ENCODE data around the gene TMEM115. TPM values are rescaled to one million over a fixed set of nuclear protein-coding genes. Genes with fewer than 3 reads are reported as not detected.

Gene TMEM115
- total RNA-seq, 1 experiment from 2014 or later, result 17.3 TPM

DNA sequence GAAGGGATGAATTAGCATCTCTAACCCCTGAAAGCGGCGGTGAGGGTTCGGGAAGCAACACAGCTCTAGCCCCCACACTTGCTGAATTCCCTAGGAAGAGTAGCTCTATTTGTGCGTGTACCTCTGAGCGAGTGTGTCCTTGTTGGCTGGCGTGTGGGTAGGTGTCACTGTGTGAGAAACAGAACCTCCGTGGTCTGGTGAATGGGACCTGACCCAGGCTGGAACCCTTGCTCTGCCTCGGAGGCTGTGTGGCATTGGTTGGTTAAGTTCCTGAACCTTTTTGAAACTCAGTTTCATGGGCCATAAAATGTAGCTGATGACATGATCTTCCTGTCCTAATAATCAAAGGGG, 414 bp upstream of the TMEM115 start:
- POLR2A ChIA-PET (ENCODE audit: low non-redundant PET), result no interaction called here
- peak overlapping the region; percentile 72 for H3K4me3 ChIP-seq (ENCODE audit: low read depth, low read length, poor library complexity, severe bottlenecking)
- H3K36me3 ChIP-seq (ENCODE audit: insufficient read depth, low read length, poor library complexity, severe bottlenecking), result no peaks in the 10 kb centered on the region
- CTCF ChIA-PET, result no interaction called here
- intact Hi-C loops (cut with micrococcal nuclease; ENCODE audit: unreplicated experiment), result no loop called here
- no peak overlapping the region for H3K27ac ChIP-seq (ENCODE audit: low read depth, low read length, poor library complexity, severe bottlenecking)
- H3K9me3 ChIP-seq (ENCODE audit: low read depth, low read length, poor library complexity, severe bottlenecking), result no peaks in the 10 kb centered on the region
- BruUV-seq (replicated peaks), result no TSS peak
- H3K4me1 ChIP-seq (ENCODE audit: insufficient read depth, low read length, poor library complexity, severe bottlenecking), result no peaks in the 10 kb centered on the region
- TF ChIP-seq EZH2 (IDR thresholded peaks at IDR 0.05; ENCODE audit: borderline replicate concordance, low read depth, low read length, poor library complexity, severe bottlenecking), result no peak
- TF ChIP-seq, protein P1, sequence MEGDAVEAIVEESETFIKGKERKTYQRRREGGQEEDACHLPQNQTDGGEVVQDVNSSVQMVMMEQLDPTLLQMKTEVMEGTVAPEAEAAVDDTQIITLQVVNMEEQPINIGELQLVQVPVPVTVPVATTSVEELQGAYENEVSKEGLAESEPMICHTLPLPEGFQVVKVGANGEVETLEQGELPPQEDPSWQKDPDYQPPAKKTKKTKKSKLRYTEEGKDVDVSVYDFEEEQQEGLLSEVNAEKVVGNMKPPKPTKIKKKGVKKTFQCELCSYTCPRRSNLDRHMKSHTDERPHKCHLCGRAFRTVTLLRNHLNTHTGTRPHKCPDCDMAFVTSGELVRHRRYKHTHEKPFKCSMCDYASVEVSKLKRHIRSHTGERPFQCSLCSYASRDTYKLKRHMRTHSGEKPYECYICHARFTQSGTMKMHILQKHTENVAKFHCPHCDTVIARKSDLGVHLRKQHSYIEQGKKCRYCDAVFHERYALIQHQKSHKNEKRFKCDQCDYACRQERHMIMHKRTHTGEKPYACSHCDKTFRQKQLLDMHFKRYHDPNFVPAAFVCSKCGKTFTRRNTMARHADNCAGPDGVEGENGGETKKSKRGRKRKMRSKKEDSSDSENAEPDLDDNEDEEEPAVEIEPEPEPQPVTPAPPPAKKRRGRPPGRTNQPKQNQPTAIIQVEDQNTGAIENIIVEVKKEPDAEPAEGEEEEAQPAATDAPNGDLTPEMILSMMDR (conservative IDR thresholded peaks at IDR 0.05; ENCODE audit: low read depth, low read length), result no peak
- no peaks in the 10 kb centered on the region for H3K27me3 ChIP-seq (replicated peaks; ENCODE audit: insufficient read depth, low read depth, low read length, poor library complexity)
- DNase-seq (ENCODE audit: low spot score), result no peak

DNA sequence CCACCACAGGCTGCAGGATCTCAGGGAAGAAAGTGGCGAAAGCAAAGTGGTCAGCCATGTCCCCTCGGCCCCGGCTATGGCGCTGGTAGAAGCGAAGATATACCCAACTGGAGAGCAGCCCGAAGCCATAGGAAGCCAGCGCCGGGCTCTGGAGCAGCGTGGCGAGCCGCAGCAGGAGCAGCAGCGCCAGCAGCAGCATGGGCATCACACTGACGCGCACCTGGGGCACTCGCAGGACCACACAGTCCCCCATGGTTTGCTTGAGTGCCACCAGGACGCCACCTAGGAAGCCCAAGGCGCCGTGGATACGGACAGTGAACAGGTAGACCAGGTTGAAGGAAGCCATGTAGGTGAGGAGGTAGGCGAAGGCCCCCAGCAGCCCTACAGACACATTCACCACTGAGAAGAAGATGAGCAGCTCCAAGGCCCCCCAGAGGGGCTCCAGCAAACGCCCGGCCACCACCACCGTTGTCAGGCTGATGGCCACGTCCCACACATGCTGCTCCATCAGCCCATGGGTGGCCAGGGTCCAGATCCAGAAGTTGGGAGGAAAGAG, 888 bp downstream of the TMEM115 start:
- peaks cover 3% of the 10 kb centered on the region for H3K36me3 ChIP-seq (ENCODE audit: insufficient read depth, low read length, poor library complexity, severe bottlenecking)
- H3K27me3 ChIP-seq (replicated peaks; ENCODE audit: insufficient read depth, low read depth, low read length, poor library complexity), result no peaks in the 10 kb centered on the region
- no peaks in the 10 kb centered on the region for H3K4me1 ChIP-seq (ENCODE audit: insufficient read depth, low read length, poor library complexity, severe bottlenecking)
- BruUV-seq (replicated peaks), result no TSS peak
- intact Hi-C loops (cut with micrococcal nuclease; ENCODE audit: unreplicated experiment), result no loop called here
- no peak for DNase-seq (ENCODE audit: low spot score)
- ChIA-PET CTCF (no interaction called here), POLR2A (ENCODE audit: low non-redundant PET) (no interaction called here)
- TF ChIP-seq, protein P1 (conservative IDR thresholded peaks at IDR 0.05; ENCODE audit: low read depth, low read length), result no peak
- no peak for TF ChIP-seq EZH2 (IDR thresholded peaks at IDR 0.05; ENCODE audit: borderline replicate concordance, low read depth, low read length, poor library complexity, severe bottlenecking)
- peak overlapping the region; percentile 72 for H3K4me3 ChIP-seq (ENCODE audit: low read depth, low read length, poor library complexity, severe bottlenecking)
- H3K9me3 ChIP-seq (ENCODE audit: low read depth, low read length, poor library complexity, severe bottlenecking), result no peaks in the 10 kb centered on the region
- H3K27ac ChIP-seq (ENCODE audit: low read depth, low read length, poor library complexity, severe bottlenecking), result peak overlapping the region; percentile 76

DNA sequence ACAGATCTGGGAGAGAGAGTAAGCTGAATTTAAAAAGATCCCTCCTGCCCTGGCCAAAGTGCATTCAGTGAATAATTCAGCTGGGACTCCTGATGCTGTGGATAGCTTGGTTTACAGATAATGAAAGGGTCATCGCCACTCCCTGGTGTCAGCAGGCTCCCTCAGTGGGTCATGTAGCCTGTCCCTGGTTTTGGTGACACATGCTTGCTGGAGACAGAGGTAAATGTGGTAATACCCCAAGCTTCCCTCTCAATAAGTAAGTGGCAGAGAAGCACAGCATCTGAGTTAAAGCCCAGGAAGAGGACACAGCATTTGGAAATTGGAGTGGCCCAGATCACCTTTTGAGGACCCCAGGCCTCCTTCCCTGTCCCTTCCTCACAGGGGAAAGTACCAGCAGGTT, 1.8 kb downstream of the TMEM115 start:
- intact Hi-C loops (cut with micrococcal nuclease; ENCODE audit: unreplicated experiment), result no loop called here
- ChIA-PET POLR2A (ENCODE audit: low non-redundant PET) (no interaction called here), CTCF (no interaction called here)
- peaks cover 3% of the 10 kb centered on the region for H3K36me3 ChIP-seq (ENCODE audit: insufficient read depth, low read length, poor library complexity, severe bottlenecking)
- no peak for DNase-seq (ENCODE audit: low spot score)
- BruUV-seq (replicated peaks), result no TSS peak
- H3K9me3 ChIP-seq (ENCODE audit: low read depth, low read length, poor library complexity, severe bottlenecking), result no peaks in the 10 kb centered on the region
- no peak for TF ChIP-seq EZH2 (IDR thresholded peaks at IDR 0.05; ENCODE audit: borderline replicate concordance, low read depth, low read length, poor library complexity, severe bottlenecking)
- TF ChIP-seq, protein P1 (conservative IDR thresholded peaks at IDR 0.05; ENCODE audit: low read depth, low read length), result no peak
- no peak overlapping the region for H3K27ac ChIP-seq (ENCODE audit: low read depth, low read length, poor library complexity, severe bottlenecking)
- no peaks in the 10 kb centered on the region for H3K4me1 ChIP-seq (ENCODE audit: insufficient read depth, low read length, poor library complexity, severe bottlenecking)
- peak overlapping the region; percentile 72 for H3K4me3 ChIP-seq (ENCODE audit: low read depth, low read length, poor library complexity, severe bottlenecking)
- no peaks in the 10 kb centered on the region for H3K27me3 ChIP-seq (replicated peaks; ENCODE audit: insufficient read depth, low read depth, low read length, poor library complexity)
